Measurements from ENCODE around the gene FAXDC2.

GRCh38 chr5:154800582-154800981 is 49.8 kb downstream of the FAXDC2 start:
- TF ChIP-seq CTCF (IDR thresholded peaks at IDR 0.05) (no peak), EZH2 (IDR thresholded peaks at IDR 0.05) (no peak), EZH2phosphoT487 (IDR thresholded peaks at IDR 0.05) (no peak)

Data from neural progenitor cell (in vitro differentiated cells).